Stimulated activated CD4-positive, alpha-beta T cell treated with anti-CD3 and anti-CD28 coated beads, Interleukin-4, amount 100 ng/mL, for 24 hours (primary cell): ENCODE results near the gene SH3BP5.
"Not testable (repeated sequence)": the region's sequence is repeated elsewhere in the genome, so short reads cannot be mapped to it uniquely, and the experiment has no call there.

Experiments used
- DNase-seq: peaks from one replicate; pipeline ENCODE4 v3.0.0-alpha.2; 2020

SH3BP5 gene, protein sequence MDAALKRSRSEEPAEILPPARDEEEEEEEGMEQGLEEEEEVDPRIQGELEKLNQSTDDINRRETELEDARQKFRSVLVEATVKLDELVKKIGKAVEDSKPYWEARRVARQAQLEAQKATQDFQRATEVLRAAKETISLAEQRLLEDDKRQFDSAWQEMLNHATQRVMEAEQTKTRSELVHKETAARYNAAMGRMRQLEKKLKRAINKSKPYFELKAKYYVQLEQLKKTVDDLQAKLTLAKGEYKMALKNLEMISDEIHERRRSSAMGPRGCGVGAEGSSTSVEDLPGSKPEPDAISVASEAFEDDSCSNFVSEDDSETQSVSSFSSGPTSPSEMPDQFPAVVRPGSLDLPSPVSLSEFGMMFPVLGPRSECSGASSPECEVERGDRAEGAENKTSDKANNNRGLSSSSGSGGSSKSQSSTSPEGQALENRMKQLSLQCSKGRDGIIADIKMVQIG

DNA sequence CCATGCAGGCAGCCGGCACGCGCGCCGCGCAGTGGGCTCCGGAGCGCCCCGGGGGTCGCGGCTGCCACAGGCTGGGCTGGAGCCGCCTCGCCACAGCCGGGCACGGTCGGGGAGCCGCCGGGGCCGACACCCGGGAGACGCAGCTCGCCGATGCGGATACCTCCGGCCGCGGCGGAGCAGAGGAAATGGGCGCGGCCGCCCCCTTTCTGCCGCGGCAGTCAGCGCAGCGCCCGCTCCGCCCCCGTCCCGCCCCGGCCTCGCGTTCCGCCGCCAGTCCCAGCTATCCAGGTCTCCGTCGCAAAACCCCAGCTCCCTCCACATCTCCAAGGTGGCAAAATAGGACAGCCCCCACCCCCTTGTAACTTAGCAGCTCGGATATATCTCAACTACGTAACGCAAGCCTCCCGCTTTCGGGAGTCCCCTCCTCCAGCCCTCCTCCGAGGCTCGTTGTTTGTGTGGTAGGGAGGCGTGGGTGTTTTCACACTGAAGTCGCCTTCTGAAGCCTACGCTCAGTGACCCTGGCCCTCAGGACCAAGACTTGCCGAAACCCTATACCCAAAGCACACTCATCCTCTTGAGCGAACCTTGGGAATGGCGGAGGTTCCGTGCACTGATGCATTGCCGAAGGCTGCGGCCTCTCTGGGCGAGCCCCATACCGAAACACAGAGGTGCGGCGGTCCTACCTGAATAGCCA is at the start of gene SH3BP5:
Gene SH3BP5, minus strand, starts transcription at position 182 of the 694 bp plus-strand sequence. Its CDS starts 178 bp downstream, at position 4.
- peak; percentile 75 for DNase-seq

DNA sequence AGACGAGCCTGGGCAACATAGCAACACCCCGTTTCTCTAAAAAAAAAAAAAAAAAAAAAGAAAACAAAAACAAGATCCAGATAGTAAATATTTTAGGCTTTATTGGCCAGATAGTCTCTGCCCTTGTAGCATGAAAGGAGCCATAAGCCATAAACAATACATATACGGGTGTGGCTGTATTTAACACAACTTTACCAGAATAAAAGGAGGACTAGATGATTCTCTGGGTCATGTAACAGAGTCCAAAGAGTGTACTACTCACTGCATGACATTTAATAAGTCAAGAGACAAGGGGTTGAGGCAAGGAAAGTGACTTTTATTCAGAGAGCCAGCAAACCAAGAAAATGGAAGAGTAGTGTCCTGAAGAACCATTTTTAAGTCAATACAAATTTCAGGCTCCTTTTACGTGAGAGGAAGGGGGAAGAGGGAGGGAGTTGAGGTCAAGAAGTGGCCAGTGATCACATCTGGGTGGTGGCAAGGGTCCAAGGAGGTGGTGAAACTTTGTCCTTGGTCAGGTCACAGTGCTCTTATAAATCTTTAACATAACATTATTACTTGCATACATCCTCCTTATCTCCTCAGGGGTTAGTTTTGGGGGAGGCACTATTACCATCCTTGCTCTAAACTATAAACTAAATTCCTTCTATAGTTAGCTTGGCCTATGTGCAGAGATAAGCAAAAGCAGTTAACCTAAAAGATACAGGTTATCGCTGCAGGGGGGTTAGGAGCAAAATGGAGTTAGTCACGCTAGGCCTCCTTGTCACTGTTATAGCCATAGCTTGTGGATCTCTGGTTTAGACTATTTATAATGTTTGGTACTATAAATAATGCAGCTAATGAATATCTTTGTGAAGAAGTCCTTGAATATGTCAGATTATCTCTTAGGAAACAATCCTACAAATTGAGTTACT is 48.8 kb upstream of the SH3BP5 start:
- DNase-seq: no peak

DNA sequence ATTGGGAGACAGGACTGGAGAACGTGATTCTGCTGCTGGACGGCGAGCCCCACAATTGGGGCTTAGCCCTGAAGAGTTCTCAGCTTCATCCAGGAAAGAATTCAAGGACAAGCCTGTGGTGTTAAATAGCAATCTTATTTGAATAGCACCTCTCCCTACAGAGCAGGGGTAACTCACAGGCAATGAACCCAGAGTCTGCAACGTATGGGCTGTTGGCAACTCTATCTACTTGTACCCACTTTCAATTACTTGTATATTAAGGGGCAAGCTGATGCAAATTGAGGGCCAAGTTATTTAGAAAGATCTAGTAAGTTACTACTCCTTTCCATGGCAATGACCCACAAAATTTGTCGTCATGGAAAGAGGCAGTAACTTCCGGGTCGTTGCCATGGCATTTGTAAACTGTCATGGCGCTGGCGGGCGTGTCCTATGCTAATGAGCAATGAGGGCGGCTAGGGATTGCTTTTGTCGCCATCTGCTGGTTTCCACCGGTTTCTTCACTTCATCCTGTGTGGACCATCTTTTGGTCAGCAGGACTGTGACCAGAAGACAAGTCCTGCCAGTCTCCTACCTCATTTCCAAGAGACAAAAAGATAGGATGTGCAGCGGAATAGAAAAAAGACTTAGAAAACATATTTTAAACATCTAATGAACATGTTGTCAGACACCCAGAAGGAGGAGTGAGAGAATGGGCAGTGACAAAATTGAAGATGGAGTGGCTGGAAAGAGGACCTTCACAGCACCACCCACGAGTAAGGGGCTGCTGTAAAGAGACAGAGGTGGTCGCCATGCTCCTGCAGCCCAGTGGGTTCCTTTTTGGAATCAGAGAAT is 45.8 kb upstream of the SH3BP5 start:
- peak; percentile 96 for DNase-seq

DNA sequence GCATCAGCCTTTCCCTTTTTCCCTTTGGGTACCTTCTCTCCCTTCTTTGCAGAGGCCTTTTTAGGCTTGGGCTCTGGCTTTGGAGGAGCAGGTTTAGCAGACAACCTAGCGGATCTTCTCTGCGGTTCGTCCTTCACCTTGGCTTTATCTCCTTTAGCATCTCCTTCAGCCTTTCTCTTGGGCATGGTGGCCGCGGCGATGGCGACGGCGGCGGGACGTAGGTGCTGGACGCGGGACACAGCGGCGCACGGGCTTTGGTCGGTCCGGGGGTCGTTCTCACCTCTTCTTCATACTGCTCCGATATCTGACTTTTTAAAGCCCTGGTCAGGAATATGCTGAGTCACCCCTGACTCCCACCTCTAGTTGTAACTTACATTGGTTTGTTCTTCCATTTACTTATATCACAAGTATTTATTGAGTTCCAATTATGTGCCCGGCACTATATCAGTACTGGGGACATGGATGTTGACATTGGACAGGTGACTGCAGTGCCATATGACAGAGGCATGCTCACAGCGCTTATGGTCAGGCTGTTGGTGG is 43.1 kb upstream of the SH3BP5 start:
- DNase-seq: no peak

DNA sequence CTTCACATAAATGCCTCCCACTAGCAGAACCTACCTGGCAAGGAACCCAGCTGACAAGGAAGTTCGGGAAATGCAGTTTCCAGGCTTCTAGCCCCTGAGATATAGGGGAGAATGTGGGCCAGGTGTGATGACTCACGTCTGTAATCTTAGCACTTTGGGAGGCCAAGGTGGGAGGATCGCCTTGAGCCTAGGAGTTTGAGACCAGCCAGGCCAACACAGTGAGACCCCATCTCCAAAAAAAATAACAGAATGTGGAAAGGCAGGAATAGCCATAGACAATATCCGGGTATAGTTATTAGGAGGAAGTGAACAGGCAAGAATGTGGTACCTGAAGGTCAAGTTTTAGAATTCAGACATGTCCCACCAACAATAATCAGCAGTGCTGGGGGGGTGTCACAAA is 40.5 kb upstream of the SH3BP5 start:
- no peak for DNase-seq

DNA sequence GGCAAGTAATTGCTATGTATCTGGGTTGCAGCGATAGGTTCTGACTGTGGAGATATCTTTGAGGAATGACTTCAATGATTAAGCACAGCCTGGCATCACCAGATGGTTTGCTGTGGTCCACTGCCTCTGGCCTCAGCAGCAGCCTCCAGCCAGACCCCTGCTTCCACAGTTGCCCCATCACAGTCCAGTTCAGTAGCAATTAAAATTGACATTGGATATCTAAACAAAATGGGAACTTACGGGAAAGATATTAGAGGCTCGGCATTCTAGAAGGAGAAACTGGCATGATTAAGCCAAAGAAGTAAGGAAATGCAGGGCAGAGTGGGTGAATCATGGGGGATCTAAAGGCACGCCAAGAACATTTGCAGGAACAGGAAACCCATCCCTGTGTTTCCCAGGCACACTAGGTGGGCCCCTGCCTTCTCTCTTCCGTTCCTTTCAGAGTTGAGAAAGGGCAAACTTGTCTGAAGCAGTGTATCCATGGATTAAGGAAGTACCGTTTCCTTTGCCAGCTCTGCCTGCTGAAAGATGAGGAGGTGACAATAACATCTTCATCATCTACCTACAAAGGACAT is 36.3 kb upstream of the SH3BP5 start:
- DNase-seq: no peak

DNA sequence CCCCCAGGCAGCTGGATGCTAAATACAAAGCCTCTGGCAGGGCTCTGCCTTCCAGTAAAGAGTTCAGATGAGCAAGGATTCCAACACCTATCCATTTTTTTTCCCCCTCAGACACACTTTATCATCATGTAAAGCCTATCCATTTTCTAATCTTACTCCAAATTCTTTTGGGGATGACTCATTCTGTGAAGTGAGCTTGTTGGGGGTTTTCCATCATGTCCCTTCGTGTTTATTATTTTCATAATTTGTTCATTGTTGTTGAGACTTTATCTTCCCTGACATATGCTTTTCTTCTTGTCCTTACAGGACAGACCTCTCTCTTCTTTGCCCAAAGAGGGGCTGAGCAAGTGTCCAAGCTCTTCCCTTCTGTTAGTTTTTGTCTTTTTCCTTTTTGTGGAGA is 34.7 kb upstream of the SH3BP5 start:
- DNase-seq: no peak

DNA sequence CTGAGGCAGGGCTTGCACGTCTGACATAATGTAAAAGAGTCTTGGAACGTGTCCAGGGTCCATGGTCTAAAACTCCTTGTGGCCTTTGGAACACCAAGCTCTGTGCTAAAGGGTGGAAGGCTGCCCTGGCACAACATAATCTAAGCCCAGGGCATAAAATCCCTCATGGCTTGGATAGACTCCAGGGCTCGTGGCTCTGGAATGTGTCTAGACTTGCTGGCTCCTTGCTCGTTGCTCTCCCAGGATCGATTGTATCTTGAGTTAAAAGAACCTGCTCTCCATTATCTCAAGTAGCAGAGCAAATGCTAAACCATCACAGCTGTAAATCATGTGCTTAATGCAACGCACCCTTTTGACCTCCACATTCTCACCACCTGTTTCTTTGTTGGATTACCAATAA is 31.7 kb upstream of the SH3BP5 start:
- DNase-seq: not testable (repeated sequence)

DNA sequence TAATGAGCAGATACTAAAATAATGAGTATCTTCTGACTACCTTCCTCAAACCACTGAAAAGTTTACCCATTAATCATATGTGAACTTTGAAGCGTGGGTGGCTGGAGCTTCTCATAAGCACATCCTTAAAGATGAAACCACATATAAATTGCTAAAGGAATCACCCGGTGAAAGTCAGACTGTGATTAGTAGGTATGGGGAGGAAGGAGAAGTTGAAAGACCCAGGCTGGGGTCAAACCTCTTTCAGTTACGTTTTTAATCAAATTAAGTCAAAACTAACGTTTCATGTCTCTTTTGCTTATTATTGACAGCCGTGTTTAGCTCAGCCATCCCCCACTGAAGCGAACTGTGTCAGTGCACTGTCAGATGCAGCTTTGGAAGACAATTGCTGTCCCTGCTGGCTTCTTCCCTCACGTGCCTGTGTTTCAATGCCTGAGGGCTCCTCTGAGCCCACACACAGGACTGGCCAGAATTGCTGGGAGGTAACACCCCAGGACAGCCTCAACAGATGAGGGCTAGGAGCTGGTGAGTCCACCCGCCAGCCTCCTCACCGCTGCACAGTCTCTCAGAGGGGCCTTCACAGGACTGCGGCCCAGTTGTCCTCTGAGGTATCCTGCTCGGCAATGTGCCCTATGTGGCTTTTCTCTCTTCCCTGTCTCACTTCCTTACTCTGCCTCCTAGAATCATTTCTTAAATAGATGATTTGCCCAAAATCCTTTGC is 29.3 kb upstream of the SH3BP5 start:
- peak; percentile 78 for DNase-seq

DNA sequence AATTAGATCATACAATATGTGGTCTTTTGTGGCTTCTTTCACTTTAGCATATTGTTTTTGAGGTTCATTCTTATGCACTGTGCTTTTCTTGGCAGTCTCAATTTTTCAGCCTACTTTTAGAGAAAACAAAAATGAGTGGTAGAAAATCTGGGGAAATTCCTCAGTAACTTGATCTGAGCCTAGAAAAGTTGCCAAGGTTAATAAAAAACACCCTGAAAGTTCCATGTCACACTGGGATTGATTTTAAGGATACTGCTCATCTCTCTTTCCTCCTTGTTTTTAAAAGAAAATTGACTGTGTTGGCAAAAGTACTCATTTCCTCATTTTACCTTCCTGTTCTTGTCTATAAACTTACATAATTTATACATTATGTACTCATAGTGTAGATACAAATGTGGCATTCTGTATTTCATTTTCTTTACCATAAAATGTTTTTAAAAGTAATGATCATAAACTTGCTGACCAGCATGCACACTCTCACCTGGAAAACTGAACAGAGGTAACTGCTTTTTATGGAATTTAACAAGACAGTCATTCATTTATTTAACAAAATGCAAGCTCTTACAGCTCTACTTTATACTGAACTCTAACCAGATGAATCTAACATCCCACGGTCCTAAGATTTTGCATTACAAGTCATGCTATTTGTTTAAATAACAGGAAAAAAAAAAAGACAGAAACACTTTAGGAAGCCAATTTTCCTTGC is 28.6 kb upstream of the SH3BP5 start:
- DNase-seq: no peak

DNA sequence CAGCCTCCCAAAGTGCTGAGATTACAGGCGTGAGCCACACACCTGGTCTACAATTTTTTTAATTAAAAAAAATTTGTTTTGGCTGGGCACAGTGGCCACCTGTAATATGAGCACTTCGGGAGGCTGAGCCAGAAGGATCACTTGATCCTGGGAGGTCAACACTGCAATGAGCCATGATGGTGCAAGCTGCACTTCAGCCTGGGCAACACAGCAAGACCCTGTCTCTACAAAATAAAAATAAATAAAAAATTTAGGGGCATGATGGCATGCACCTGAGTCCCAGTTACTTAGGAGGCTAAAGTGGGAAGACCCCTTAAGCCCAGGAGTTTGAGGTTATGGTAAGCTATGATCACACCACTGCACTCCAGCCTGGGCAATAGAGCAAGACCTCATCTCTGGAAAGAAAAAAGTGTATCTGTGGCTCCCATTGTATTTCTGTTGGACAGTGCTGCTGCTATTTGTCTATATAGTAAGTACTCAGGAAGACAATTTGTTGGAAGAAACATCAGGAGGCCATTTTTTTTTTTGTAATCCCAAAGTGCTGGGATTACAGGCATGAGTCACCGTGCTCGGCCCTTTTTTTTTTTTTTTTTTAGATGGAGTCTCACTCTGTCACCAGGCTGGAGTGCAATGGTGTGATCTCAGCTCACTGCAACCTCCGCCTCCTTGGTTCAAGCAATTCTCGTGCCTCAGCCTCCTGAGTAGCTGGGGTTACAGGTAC is 27.5 kb upstream of the SH3BP5 start:
- DNase-seq: no peak

DNA sequence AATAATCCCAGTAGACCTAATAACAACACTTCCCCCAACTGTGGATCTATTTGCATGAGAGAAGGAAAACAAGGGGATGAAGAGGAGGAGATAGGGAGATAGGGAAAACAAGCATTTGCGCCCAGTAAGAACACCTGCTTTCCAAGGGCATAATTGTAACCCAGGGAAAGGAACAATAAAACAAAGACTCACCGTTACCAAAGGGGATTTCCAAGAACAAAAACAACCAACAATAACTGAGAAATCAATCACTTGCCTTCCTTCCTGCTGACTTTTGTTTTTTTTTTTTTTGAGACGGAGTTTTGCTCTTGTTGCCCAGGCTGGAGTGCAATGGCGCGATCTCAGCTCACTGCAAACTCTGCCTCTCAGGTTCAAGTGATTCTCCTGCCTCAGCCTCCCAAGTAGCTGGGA is 24.3 kb upstream of the SH3BP5 start:
- not testable (repeated sequence) for DNase-seq

DNA sequence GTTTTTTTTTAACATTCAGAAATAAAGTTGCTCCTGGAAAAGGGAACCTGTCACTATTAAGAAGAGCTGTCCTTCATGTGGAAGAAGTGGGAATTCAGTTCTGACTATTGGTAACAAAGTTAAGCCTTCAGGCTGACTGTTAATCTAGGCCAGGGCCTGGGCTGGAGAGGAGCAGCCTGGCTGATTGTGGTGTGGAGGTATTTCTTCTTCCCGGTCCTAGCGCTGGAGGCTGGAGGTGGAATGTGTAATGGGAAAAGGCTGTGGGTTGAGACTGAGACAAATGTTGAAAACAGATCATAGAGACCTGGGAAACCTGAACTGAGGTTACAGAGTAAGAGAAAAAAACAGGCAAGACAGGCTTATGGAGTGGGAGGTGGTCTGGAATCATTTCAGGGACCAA is 23.8 kb upstream of the SH3BP5 start:
- no peak for DNase-seq

DNA sequence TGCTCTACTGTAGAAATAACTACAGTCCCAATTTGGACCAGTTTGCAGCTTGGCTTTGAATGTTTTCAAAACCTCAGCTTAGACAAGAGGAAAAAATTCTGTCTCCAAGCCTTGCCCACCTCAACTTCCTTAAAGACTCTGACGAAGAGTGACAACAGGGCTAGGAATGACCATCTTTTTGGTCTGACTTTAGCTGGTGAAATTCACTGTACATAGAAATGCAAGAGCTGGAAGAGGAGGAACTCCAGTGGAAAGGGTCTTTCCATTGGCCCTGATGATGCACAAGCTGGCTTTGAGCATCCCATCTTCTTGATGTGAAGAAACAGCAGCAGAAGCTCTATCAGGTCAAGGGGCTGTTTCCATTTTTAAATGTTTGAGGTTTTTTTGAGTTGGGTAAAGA is 22.7 kb upstream of the SH3BP5 start:
- no peak for DNase-seq

DNA sequence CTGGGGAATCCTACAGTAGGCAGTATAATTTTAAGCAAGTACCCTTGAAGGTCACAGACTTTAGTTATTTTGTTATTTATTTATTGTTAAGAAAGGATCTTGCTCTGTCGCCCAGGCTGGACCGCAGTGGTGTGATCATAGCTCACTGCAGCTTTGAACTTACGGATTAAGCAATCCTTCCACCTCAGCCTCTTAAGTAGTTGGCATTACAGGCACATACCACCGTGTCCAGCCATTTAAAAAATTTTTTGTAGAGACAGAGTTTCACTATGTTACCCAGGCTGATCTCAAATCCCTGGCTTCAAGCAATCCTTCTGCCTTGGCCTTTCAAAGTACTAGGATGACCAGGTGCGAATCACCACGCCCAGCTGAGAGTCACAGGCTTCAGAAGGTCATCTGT is 22.1 kb upstream of the SH3BP5 start:
- DNase-seq: no peak

DNA sequence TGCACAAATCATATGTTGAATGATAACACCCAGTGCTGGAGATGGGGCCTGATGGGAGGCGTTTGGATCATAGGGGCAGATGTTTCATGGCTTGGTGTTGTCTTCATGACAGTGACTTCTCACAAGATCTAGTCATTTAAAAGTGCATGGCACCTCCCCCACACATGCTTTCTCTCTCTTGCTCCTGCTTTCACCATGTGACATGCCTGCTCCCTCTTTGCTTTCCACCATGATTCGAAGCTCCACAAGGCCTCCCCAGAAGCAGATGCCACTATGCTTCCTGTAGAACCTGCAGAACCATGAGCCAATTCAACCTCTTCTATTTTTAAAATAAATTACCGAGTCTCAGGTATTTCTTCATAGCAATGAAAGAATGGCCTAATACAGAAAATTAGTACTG is 17.8 kb upstream of the SH3BP5 start:
- DNase-seq: no peak

DNA sequence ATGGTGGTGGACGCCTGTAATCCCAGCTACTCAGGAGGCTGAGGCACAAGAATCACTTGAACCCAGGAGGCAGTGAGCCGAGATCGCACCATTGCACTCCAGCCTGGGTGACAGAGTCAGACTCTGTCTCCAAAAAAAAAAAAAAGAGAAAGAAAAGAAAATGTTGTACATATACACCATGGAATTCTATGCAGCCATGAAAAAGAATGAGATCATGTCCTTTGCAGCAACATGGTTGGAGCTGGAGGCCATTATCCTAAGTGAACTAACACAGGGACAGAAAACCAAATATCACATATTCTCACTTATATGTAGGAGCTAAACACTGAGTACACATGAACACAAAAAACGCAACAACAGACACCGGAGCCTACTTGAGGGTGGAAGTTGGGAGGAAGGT is 17.1 kb upstream of the SH3BP5 start:
- not testable (repeated sequence) for DNase-seq

DNA sequence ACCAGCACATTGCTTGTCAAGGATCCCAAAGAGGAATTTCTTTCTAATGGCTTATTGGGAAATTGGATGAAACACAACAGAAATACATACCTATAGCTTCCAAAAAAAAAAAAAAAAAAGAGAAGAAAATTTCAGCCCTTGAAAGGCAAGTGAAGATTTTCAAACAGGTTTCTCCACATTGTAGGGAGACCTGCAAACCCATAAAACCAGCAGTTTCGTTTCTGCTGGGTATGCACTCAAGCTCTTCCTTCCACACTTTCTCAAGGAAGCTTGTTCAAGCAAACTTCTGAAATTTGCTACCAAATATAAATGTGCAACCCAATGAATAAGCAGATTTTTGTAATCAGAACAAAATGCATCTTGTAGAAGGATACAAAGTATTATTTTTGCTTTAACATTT is 15.9 kb upstream of the SH3BP5 start:
- DNase-seq: no peak

DNA sequence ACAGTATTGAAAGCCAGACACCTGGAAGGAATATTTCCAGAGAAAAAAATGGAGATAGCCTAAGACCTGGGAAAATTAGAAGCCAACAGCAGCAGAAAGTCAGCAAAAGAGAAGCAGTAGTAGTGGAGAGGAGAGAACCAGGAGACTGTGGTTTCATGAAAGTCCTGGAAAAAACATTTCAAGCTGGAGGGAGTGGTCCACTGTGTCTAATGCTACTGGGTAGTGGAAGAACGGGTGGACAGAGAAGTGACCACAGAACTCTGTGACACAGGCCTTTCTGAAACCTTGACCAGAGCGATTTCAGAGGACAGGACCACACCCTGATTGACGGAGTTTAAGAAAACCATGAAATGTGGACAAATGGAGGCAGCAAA is 15.3 kb upstream of the SH3BP5 start:
- no peak for DNase-seq
